SK-N-SH (cell line): ENCODE data around the gene ZBTB16. TPM values are rescaled to one million over a fixed set of nuclear protein-coding genes. Genes with fewer than 3 reads are reported as not detected.

Source experiments
- CTCF ChIA-PET: fragments of 300-600, 350-600 bp; formaldehyde crosslinking; extraction: SDS; loops from one replicate; lab custom pipeline; 2021; lab: Yijun Ruan, JAX
- POLR2A ChIA-PET: fragments of 350-600 bp; sonication (Branson Sonifier 250); formaldehyde crosslinking; extraction: SDS; loops from one replicate; lab custom pipeline; 2020; ENCODE audit warnings: antibody characterized with exemption, inconsistent platforms; lab: Yijun Ruan, JAX
- DNase-seq: peaks from one replicate; pipeline ENCODE4 v3.0.0; 2012
- H2AFZ ChIP-seq: fragments of 200-600 bp; sonication (generic); 2 replicates; pipeline ENCODE4 v1.8.1; 2016; ENCODE audit warnings: antibody characterized with exemption, mild to moderate bottlenecking, low read depth
- H3F3A ChIP-seq: fragments of 200-600 bp; sonication (generic); replicated peaks from 2 replicates; pipeline ENCODE3; 2016; ENCODE audit warnings: antibody characterized with exemption, mild to moderate bottlenecking; ENCODE audit not compliant: insufficient read depth
- H3K27ac ChIP-seq, 2 experiments: fragments of 200-500 bp in 1 of 2; fragments of 200-600 bp in 1 of 2; sonication (Bioruptor generic) in 1 of 2; sonication (generic), shearing (Covaris generic) in 1 of 2; 2 replicates each; pipeline versions ENCODE4 v1.5.1 to v1.6.1; 2014 to 2016; ENCODE audit warnings: low read depth in 2 of 2, inconsistent platforms in 1 of 2, low read length in 1 of 2, mild to moderate bottlenecking in 1 of 2, mixed read lengths in 1 of 2
- H3K27me3 ChIP-seq: fragments of 200-600 bp; sonication (generic), shearing (Covaris generic); 2 replicates; pipeline ENCODE4 v1.6.1; 2016; ENCODE audit warnings: mixed run types; ENCODE audit not compliant: insufficient read depth
- H3K36me3 ChIP-seq, 2 experiments: fragments of 200-500 bp in 1 of 2; fragments of 200-600 bp in 1 of 2; sonication (Bioruptor generic) in 1 of 2; sonication (generic) in 1 of 2; replicated peaks in 1 of 2; 2 replicates each; pipeline versions ENCODE3 to v1.5.1; 2014 to 2016; ENCODE audit warnings: low read length in 1 of 2, mild to moderate bottlenecking in 1 of 2; ENCODE audit not compliant: insufficient read depth in 2 of 2, control insufficient read depth in 1 of 2
- H3K4me1 ChIP-seq, 2 experiments: fragments of 200-500 bp in 1 of 2; fragments of 200-600 bp in 1 of 2; sonication (Bioruptor generic) in 1 of 2; sonication (generic), shearing (Covaris generic) in 1 of 2; 2 replicates each; pipeline versions ENCODE4 v1.5.1 to v1.6.1; 2014 to 2016; ENCODE audit warnings: low read depth in 1 of 2, low read length in 1 of 2, mixed run types in 1 of 2; ENCODE audit not compliant: insufficient read depth in 2 of 2, control insufficient read depth in 1 of 2
- H3K4me2 ChIP-seq: fragments of 200-600 bp; sonication (generic), shearing (Covaris generic); 2 replicates; pipeline ENCODE4 v1.6.1; 2017; ENCODE audit warnings: mixed run types
- H3K4me3 ChIP-seq, 2 experiments: fragments of 200-500 bp in 1 of 2; fragments of 200-600 bp in 1 of 2; sonication (Bioruptor generic) in 1 of 2; sonication (generic), shearing (Covaris generic) in 1 of 2; 2 replicates each; pipeline versions ENCODE4 v1.5.1 to v1.8.1; 2014 to 2016; ENCODE audit warnings: low read depth in 2 of 2, inconsistent platforms in 1 of 2, low read length in 1 of 2, mild to moderate bottlenecking in 1 of 2, mixed read lengths in 1 of 2, moderate library complexity in 1 of 2
- H3K79me2 ChIP-seq: fragments of 200-600 bp; sonication (generic); 2 replicates; pipeline ENCODE4 v1.8.1; 2017; ENCODE audit warnings: mild to moderate bottlenecking; ENCODE audit not compliant: insufficient read depth
- H3K9ac ChIP-seq: fragments of 200-600 bp; sonication (generic); 2 replicates; pipeline ENCODE4 v1.6.1; 2017; ENCODE audit warnings: mixed run types
- H3K9me2 ChIP-seq: fragments of 200-600 bp; sonication (generic); 2 replicates; pipeline ENCODE4 v1.6.1; 2017; ENCODE audit warnings: mixed run types
- H3K9me3 ChIP-seq: fragments of 200-600 bp; sonication (generic); 2 replicates; pipeline ENCODE4 v1.6.1; 2017; ENCODE audit warnings: mixed run types, mild to moderate bottlenecking, moderate library complexity
- H4K20me1 ChIP-seq: fragments of 200-600 bp; sonication (generic); 2 replicates; pipeline ENCODE4 v1.6.1; 2017; ENCODE audit warnings: mild to moderate bottlenecking, mixed run types; ENCODE audit not compliant: insufficient read depth
- CHD2 ChIP-seq: fragments of 150-350 bp; IDR thresholded peaks from 2 replicates; pipeline ENCODE4 v1.6.1; 2018; ENCODE audit warnings: low read length; ENCODE audit not compliant: partially characterized antibody
- ELF1 ChIP-seq: IDR thresholded peaks from 2 replicates; pipeline ENCODE4 v1.4.0; 2012
- EP300 ChIP-seq, 2 experiments: IDR thresholded peaks; 2 replicates each; pipeline versions ENCODE4 v1.4.0 to v1.6.1; 2012; ENCODE audit warnings: borderline replicate concordance in 1 of 2, low read depth in 1 of 2, low read length in 1 of 2
- EZH2phosphoT487 ChIP-seq: fragments of 200-600 bp; sonication (generic); IDR thresholded peaks from 2 replicates; pipeline ENCODE4 v1.6.1; 2017; ENCODE audit warnings: low read depth, mixed run types, mild to moderate bottlenecking, antibody characterized with exemption, moderate library complexity, borderline replicate concordance
- FOXJ3 ChIP-seq: sonication (generic); formaldehyde crosslinking; IDR thresholded peaks from 2 replicates; pipeline ENCODE4 v1.5.1; 2020; ENCODE audit warnings: mild to moderate bottlenecking, missing genetic modification reagents
- FOXM1 ChIP-seq: IDR thresholded peaks from 2 replicates; pipeline ENCODE4 v1.4.0; 2012; ENCODE audit warnings: low read depth, mild to moderate bottlenecking
- GABPA ChIP-seq: IDR thresholded peaks from 2 replicates; pipeline ENCODE4 v1.4.0; 2012; ENCODE audit warnings: low read depth, mild to moderate bottlenecking
- GATA2 ChIP-seq: sonication (generic); formaldehyde crosslinking; IDR thresholded peaks from 2 replicates; pipeline ENCODE4 v1.5.0; 2020; ENCODE audit warnings: mild to moderate bottlenecking, missing genetic modification reagents
- MEF2A ChIP-seq: IDR thresholded peaks from 2 replicates; pipeline ENCODE4 v1.4.0; 2012; ENCODE audit warnings: low read depth, borderline replicate concordance
- MXI1 ChIP-seq: IDR thresholded peaks from 2 replicates; pipeline ENCODE4 v1.6.1; 2012; ENCODE audit warnings: mild to moderate bottlenecking, low read depth, low read length, improper control_type of control experiment
- POLR2AphosphoS5 ChIP-seq: IDR thresholded peaks from 2 replicates; pipeline ENCODE4 v1.6.1; 2012; ENCODE audit warnings: low read depth, low read length
- RCOR1 ChIP-seq: fragments of 150-350 bp; IDR thresholded peaks from 2 replicates; pipeline ENCODE4 v1.6.1; 2017; ENCODE audit warnings: antibody characterized with exemption, low read length
- RFX5 ChIP-seq: IDR thresholded peaks from 2 replicates; pipeline ENCODE4 v1.6.1; 2012; ENCODE audit warnings: mild to moderate bottlenecking, improper control_type of control experiment, low read length
- SIN3A ChIP-seq: IDR thresholded peaks from 2 replicates; pipeline ENCODE4 v1.6.1; 2012; ENCODE audit warnings: low read depth, mild to moderate bottlenecking, low read length, moderate library complexity, borderline replicate concordance
- SMC3 ChIP-seq: IDR thresholded peaks from 2 replicates; pipeline ENCODE4 v1.6.1; 2012; ENCODE audit warnings: low read depth, low read length, improper control_type of control experiment
- TAF1 ChIP-seq: IDR thresholded peaks from 2 replicates; pipeline ENCODE4 v1.6.1; 2012; ENCODE audit warnings: low read depth, mild to moderate bottlenecking, low read length, moderate library complexity, borderline replicate concordance
- TCF12 ChIP-seq: IDR thresholded peaks from 2 replicates; pipeline ENCODE4 v1.4.0; 2012
- USF1 ChIP-seq: IDR thresholded peaks from 2 replicates; pipeline ENCODE4 v1.4.0; 2012; ENCODE audit warnings: low read depth, borderline replicate concordance
- WGBS: methylation state at CpG from one replicate; pipeline ENCODE4 v1.1.6; 2017; ENCODE audit warnings: low lambda C conversion rate; 5-methylcytosine and 5-hydroxymethylcytosine counted together
- polyA plus RNA-seq, 3 experiments: library from polyadenylated mRNA; depleted of rRNA; stranded (reverse); fragments of >200 nt; gene quantifications; 2 replicates each; pipeline ENCODE4 v1.2.3, GENCODE V29; 2012
- TF ChIP-seq, protein P1 (sequence below): IDR thresholded peaks from 2 replicates; pipeline ENCODE4 v1.4.0; 2012; ENCODE audit warnings: low read depth, borderline replicate concordance
- TF ChIP-seq, protein P2 (sequence below): fragments of 150-350 bp; IDR thresholded peaks from 2 replicates; pipeline ENCODE4 v1.6.1; 2017; ENCODE audit warnings: antibody characterized with exemption, low read length, low read depth, borderline replicate concordance

Gene ZBTB16
- polyA plus RNA-seq, 1 of the 3 experiments (the other 2 are of a cell fraction), result not detected

DNA sequence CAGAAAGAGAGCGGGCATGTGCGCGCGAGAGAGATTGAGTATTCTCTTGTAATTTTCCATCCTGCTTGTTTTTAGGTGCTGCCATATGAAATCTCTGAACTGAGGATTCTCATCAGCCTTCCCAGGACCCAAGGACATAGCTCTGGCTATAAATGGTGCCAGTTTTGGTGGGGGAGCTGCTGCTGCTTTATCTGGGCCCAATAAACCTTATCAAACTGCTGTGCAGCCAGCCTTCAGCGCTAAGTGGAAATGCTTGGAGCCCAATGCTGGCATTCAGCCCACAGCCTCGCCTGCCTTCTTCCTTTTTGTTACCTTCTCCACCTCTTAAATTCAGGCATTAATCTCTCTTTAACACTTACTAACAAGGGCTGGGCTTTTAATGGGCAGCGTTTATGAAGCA lies 2.4 kb upstream of the ZBTB16 start:
- ChIA-PET POLR2A (no interaction called here), CTCF (interaction anchor here (1.3 to 3.2 kb wide), 2 partner anchors 21 to 205 kb away, joined by 3 to 22 read pairs; no protein-coding TSS in a partner anchor)
- Histone ChIP-seq H3K9me2 (no peaks in the 10 kb centered on the region), H3K27me3 (peaks cover 49% of the 10 kb centered on the region), H3K4me2 (no peak overlapping the region), H2AFZ (no peak overlapping the region), H3K4me1 (peaks cover 0 to 11% of the 10 kb centered on the region in 2 experiments; a peak in 2 of 4 replicates), H3F3A (no peaks in the 10 kb centered on the region), H3K9me3 (no peaks in the 10 kb centered on the region), H3K27ac (no peak overlapping the region), H3K4me3 (no peak overlapping the region), H3K79me2 (no peaks in the 10 kb centered on the region), H3K9ac (no peak overlapping the region), H3K36me3 (no peaks in the 10 kb centered on the region), H4K20me1 (no peaks in the 10 kb centered on the region)
- TF ChIP-seq SMC3, result no peak
- DNase-seq, result no peak
- WGBS, result 47% methylated on average over 7 of the region's 7 CpGs

DNA sequence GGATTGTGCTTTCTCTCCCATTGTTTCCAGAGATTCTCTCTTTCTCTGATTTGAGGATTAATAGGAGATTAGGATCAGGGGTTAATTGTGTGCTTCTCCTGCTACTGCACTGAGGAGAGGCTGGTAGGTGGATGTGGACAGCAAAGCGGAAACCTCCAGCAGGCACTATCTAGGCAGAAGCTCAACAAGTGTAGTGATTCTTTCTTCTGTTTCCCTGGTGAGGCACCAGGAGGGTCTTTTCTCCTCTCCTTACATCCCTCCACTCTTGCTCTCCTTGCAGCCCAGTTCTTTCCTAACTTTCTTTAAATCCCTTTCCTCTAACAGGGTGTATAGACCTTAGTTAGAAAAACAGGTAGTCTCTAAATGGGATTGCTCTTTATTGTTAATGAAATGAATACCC lies 1.9 kb upstream of the ZBTB16 start:
- ChIA-PET CTCF (interaction anchor here (1.3 to 3.2 kb wide), 4 partner anchors 22 to 204 kb away, joined by 3 to 22 read pairs (median 4); no protein-coding TSS in a partner anchor), POLR2A (no interaction called here)
- Histone ChIP-seq H3K4me3 (no peak overlapping the region), H3K9me2 (no peaks in the 10 kb centered on the region), H3K9me3 (no peaks in the 10 kb centered on the region), H3K4me2 (no peak overlapping the region), H3F3A (no peaks in the 10 kb centered on the region), H3K9ac (no peak overlapping the region), H3K27ac (no peak overlapping the region), H2AFZ (no peak overlapping the region), H4K20me1 (no peaks in the 10 kb centered on the region), H3K36me3 (no peaks in the 10 kb centered on the region), H3K27me3 (peaks cover 53% of the 10 kb centered on the region), H3K4me1 (peaks cover 0 to 11% of the 10 kb centered on the region in 2 experiments; a peak in 2 of 4 replicates), H3K79me2 (no peaks in the 10 kb centered on the region)
- TF ChIP-seq RFX5 (no peak), TAF1 (no peak), GATA2 (CRISPR knock-in tag) (no peak), SMC3 (no peak), FOXJ3 (CRISPR knock-in tag) (no peak), EP300 (IDR thresholded peaks at IDR 0.05; ENCODE audit: borderline replicate concordance in 1 of 2, low read depth in 1 of 2, low read length in 1 of 2) (no peak), POLR2AphosphoS5 (no peak), MEF2A (no peak), FOXM1 (no peak), RCOR1 (no peak), TCF12 (no peak), SIN3A (no peak), CHD2 (no peak), EZH2phosphoT487 (no peak), GABPA (no peak), ELF1 (no peak), USF1 (no peak), MXI1 (no peak)
- TF ChIP-seq, protein P1, sequence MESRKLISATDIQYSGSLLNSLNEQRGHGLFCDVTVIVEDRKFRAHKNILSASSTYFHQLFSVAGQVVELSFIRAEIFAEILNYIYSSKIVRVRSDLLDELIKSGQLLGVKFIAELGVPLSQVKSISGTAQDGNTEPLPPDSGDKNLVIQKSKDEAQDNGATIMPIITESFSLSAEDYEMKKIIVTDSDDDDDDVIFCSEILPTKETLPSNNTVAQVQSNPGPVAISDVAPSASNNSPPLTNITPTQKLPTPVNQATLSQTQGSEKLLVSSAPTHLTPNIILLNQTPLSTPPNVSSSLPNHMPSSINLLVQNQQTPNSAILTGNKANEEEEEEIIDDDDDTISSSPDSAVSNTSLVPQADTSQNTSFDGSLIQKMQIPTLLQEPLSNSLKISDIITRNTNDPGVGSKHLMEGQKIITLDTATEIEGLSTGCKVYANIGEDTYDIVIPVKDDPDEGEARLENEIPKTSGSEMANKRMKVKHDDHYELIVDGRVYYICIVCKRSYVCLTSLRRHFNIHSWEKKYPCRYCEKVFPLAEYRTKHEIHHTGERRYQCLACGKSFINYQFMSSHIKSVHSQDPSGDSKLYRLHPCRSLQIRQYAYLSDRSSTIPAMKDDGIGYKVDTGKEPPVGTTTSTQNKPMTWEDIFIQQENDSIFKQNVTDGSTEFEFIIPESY, result no peak
- TF ChIP-seq, protein P2, sequence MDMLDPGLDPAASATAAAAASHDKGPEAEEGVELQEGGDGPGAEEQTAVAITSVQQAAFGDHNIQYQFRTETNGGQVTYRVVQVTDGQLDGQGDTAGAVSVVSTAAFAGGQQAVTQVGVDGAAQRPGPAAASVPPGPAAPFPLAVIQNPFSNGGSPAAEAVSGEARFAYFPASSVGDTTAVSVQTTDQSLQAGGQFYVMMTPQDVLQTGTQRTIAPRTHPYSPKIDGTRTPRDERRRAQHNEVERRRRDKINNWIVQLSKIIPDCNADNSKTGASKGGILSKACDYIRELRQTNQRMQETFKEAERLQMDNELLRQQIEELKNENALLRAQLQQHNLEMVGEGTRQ, result no peak
- WGBS, result 22% methylated on average over 1 of the region's 1 CpG
- DNase-seq, result no peak
